BJ (cell line): ENCODE data around the gene NQO2. TPM values are rescaled to one million over a fixed set of nuclear protein-coding genes. Genes with fewer than 3 reads are reported as not detected.
"Not testable (repeated sequence)": the region's sequence is repeated elsewhere in the genome, so short reads cannot be mapped to it uniquely, and the experiment has no call there.

Experiments
- CTCF ChIA-PET: fragments of 350-600 bp; formaldehyde crosslinking; extraction: SDS; loops from one replicate; lab custom pipeline; 2021; ENCODE audit warnings: antibody characterized with exemption, inconsistent platforms; lab: Yijun Ruan, JAX
- POLR2A ChIA-PET: fragments of 300-600 bp; sonication (Branson Sonifier 250); formaldehyde crosslinking; extraction: SDS; loops from one replicate; lab custom pipeline; 2021; ENCODE audit warnings: antibody characterized with exemption; lab: Charles Lee
- DNase-seq: peaks from one replicate; pipeline ENCODE4 v3.0.0-alpha.2; 2011; ENCODE audit warnings: low read depth
- H3K27me3 ChIP-seq: 2 replicates; pipeline ENCODE4 v1.6.0; 2011; ENCODE audit warnings: low read length; ENCODE audit not compliant: control insufficient read depth, insufficient read depth
- H3K36me3 ChIP-seq: 2 replicates; pipeline ENCODE4 v1.5.1; 2011; ENCODE audit warnings: low read length; ENCODE audit not compliant: control insufficient read depth, insufficient read depth
- H3K4me3 ChIP-seq: 2 replicates; pipeline ENCODE4 v1.5.1; 2011; ENCODE audit warnings: low read depth, mild to moderate bottlenecking, control low read depth, low read length
- polyA plus RNA-seq: library from polyadenylated mRNA; depleted of rRNA; stranded (reverse); fragments of >200 nt; gene quantifications from 2 replicates; pipeline ENCODE4 v1.2.3, GENCODE V29; 2011
- TF ChIP-seq, protein P1 (sequence below): IDR thresholded peaks from 2 replicates; pipeline ENCODE4 v1.5.1; 2011; ENCODE audit warnings: low read depth, mild to moderate bottlenecking, control low read depth, inconsistent platforms, low read length, moderate library complexity; ENCODE audit not compliant: insufficient read depth

Gene NQO2
- polyA plus RNA-seq, 1 experiment: 56.2 TPM

DNA sequence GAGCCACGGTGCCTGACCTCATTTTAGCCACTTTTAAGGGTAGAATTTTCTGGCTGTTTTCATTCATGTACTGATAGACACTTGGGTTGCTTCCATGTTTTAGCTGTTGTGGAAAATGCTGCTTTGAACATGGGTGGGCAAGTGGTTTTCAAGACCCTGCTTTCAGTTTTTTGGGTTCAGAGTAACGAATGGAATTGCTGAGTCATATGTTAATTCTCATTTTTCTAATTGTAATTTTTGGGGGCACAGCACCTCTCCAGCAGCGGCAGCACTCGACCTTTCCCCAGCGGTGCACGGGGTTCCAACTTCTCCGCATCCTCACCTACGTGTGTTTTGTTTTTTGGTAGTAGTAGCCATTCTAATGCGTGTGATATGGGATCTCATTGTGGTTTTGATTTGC lies 5.4 kb downstream of the NQO2 start:
- TF ChIP-seq, protein P1, sequence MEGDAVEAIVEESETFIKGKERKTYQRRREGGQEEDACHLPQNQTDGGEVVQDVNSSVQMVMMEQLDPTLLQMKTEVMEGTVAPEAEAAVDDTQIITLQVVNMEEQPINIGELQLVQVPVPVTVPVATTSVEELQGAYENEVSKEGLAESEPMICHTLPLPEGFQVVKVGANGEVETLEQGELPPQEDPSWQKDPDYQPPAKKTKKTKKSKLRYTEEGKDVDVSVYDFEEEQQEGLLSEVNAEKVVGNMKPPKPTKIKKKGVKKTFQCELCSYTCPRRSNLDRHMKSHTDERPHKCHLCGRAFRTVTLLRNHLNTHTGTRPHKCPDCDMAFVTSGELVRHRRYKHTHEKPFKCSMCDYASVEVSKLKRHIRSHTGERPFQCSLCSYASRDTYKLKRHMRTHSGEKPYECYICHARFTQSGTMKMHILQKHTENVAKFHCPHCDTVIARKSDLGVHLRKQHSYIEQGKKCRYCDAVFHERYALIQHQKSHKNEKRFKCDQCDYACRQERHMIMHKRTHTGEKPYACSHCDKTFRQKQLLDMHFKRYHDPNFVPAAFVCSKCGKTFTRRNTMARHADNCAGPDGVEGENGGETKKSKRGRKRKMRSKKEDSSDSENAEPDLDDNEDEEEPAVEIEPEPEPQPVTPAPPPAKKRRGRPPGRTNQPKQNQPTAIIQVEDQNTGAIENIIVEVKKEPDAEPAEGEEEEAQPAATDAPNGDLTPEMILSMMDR: no peak
- H3K27me3 ChIP-seq: no peaks in the 10 kb centered on the region
- ChIA-PET POLR2A (no interaction called here), CTCF (no interaction called here)
- H3K36me3 ChIP-seq: peaks cover 1% of the 10 kb centered on the region; the same call in 1 of the 2 replicates
- no peak overlapping the region for H3K4me3 ChIP-seq
- no peak for DNase-seq

DNA sequence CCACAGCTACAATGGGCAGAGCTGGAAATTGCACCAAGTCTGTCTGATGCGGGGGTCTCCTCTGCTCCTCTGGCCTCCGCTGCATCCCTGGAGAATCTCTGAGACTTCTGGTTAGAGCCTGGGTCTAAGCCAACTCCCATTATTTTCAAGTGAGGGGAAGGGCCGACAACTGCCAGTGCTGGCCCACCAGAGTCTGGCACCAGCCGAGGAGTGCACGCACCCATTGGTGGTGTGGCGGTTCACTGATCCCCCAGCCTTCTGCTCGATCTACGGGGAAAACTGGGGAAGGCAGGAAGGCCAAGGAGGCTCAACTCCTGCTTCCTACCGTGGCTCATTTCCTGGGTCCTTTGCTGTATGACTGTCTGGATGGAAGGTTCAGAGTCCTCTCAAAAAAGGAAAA lies 6.2 kb downstream of the NQO2 start:
- H3K4me3 ChIP-seq: no peak overlapping the region
- TF ChIP-seq, protein P1: no peak
- ChIA-PET POLR2A (no interaction called here), CTCF (no interaction called here)
- H3K27me3 ChIP-seq: no peaks in the 10 kb centered on the region
- H3K36me3 ChIP-seq: peaks cover 1% of the 10 kb centered on the region; the same call in 1 of the 2 replicates
- no peak for DNase-seq

DNA sequence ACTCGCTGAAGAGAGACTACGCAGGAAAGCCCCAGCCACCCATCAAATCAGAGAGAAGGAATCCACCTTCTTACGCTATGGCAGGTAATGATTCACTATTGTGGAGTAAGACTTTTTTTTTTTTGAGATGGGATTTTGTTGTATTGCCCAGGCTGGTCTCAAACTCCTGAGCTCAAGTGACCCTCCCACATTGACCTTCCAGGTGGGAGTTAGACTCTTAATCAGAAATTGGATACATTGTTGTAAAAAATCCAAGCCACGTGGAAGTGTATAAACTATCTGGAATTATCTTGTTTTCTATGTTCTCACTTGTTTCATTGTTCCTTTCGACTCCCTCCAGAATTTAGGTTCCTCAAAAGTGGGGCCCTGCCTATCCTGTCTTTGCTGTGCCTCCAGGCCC lies 6.8 kb downstream of the NQO2 start:
- ChIA-PET CTCF (no interaction called here), POLR2A (no interaction called here)
- DNase-seq: no peak
- Histone ChIP-seq H3K36me3 (peaks cover 1% of the 10 kb centered on the region; the same call in 1 of the 2 replicates), H3K27me3 (no peaks in the 10 kb centered on the region), H3K4me3 (no peak overlapping the region)
- TF ChIP-seq, protein P1: no peak

DNA sequence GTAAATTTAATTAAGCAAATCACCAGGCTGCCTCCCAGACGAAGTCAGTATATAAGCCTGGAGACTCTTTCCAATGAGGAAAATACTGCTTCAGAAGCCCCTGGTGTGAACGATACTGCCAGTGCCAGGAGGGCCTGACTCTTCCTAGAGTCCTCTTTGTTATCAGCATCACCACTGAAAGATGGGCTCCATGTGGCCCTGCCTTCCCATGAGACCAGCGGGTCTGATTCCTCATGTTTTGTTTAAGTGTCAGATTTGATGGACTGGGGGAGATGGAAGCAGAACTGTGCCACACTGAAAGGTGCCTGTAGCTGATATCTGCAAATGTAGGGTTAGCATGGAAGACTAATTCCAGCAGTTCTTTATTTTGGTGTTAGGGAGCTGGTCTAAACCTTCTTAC lies 7.9 kb downstream of the NQO2 start:
- no peak overlapping the region for H3K4me3 ChIP-seq
- CTCF ChIA-PET: no interaction called here
- peaks cover 3% of the 10 kb centered on the region for H3K36me3 ChIP-seq
- POLR2A ChIA-PET: no interaction called here
- no peak for DNase-seq
- TF ChIP-seq, protein P1: no peak
- no peaks in the 10 kb centered on the region for H3K27me3 ChIP-seq

DNA sequence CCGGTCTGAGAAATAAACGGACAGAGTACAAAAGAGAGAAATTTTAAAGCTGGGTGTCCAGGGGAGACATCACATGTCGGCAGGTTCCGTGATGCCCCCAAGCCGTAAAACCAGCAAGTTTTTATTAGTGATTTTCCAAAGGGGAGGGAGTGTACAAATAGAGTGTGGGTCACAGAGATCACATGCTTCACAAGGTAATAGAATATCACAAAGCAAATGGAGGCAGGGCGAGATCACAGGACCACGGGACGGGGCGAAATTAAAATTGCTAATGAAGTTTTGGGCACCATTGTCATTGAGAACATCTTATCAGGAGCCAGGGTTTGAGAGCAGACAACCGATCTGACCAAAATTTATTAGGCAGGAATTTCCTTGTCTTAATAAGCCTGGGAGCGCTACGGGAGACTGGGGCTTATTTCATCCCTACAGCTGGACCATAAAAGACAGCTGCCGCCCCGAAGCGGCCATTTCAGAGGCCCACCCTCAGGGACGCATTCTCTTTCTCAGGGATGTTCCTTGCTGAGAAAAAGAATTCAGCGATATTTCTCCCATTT lies 9.1 kb downstream of the NQO2 start:
- H3K27me3 ChIP-seq, POLR2A ChIA-PET, DNase-seq, H3K4me3 ChIP-seq, H3K36me3 ChIP-seq: not testable (repeated sequence)
- CTCF ChIA-PET: interaction anchor here (1.9 kb wide), 1 partner anchor 7 kb away, joined by 6 read pairs; no protein-coding TSS in a partner anchor

DNA sequence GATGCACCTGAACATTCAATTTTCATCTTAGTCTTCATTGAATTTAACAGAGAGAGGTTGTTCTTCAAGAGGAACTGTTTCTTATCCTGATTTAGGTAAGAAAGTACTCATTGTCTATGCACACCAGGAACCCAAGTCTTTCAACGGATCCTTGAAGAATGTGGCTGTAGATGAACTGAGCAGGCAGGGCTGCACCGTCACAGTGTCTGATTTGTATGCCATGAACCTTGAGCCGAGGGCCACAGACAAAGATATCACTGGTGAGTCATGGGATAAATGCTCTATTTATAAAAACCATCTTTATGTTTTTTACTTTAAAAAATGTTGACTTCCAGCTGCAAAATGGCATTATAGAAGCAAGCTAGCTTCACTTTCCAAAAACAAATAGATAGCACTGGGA lies 10.2 kb downstream of the NQO2 start:
- ChIA-PET POLR2A (no interaction called here), CTCF (interaction anchor here (1.9 kb wide), 1 partner anchor 8 kb away, joined by 6 read pairs; no protein-coding TSS in a partner anchor)
- TF ChIP-seq, protein P1: no peak
- no peak for DNase-seq
- Histone ChIP-seq H3K36me3 (peaks cover 3% of the 10 kb centered on the region), H3K4me3 (no peak overlapping the region), H3K27me3 (no peaks in the 10 kb centered on the region)
